Measurements from ENCODE around the gene CTBP1.

Gene CTBP1

DNA sequence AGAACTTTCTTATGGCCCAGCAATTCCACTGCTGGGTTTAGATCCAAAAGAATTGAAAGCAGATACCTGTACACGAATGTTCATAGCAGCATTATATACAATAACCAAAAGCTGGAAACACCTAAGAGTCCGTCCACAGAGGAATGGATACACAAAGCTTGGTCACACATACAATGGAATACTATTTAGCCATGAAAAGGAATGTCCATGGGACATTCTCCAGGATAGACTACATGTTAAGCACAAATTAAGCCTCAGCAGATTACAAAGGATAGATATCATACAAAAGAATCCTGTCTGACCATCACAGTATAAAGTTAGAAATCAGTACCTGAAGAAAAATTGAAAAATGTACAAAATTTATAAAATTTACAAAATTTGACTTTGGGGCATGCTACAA, 28.1 kb upstream of the CTBP1 start:
- no peak overlapping the region for H2BK15ac ChIP-seq (ENCODE audit: low read length)
- no peak overlapping the region for H3K23ac ChIP-seq (ENCODE audit: low read depth, low read length, poor library complexity)
- no peak overlapping the region for H3K27ac ChIP-seq (replicated peaks; ENCODE audit: low read length)
- peaks cover 0 to 2% of the 10 kb centered on the region in 2 donors for H3K36me3 ChIP-seq (replicated peaks in 1 of 2; ENCODE audit: control insufficient read depth in 2 of 2, insufficient read depth in 2 of 2, low read length in 2 of 2)
- no peak overlapping the region for H2BK5ac ChIP-seq (ENCODE audit: low read length)
- no peak overlapping the region for H3K18ac ChIP-seq (ENCODE audit: low read length)
- H2AFZ ChIP-seq (ENCODE audit: low read length), result no peak overlapping the region
- H3K4me3 ChIP-seq (ENCODE audit: low read length in 2 of 2), result no peak overlapping the region
- no CpG with 5 or more reads among the region's 2 CpGs for WGBS, 2 donors (ENCODE audit: extremely low coverage in 2 of 2, insufficient read length in 2 of 2, insufficient replicate concordance in 1 of 2)
- no peak overlapping the region for H2AK5ac ChIP-seq (ENCODE audit: low read depth, low read length)
- H4K8ac ChIP-seq (ENCODE audit: low read depth, low read length), result no peak overlapping the region
- H3K4me1 ChIP-seq (ENCODE audit: control insufficient read depth in 2 of 2, insufficient read depth in 1 of 2, low read depth in 1 of 2, low read length in 2 of 2), result no peaks in the 10 kb centered on the region
- H2BK120ac ChIP-seq (ENCODE audit: low read depth, low read length), result no peak overlapping the region
- no peak overlapping the region for H3K4ac ChIP-seq (ENCODE audit: low read length)
- H3K4me2 ChIP-seq (ENCODE audit: insufficient read depth, low read length, poor library complexity, severe bottlenecking), result no peak overlapping the region
- no peaks in the 10 kb centered on the region for H3K79me1 ChIP-seq (ENCODE audit: low read depth, low read length)
- no peak overlapping the region for H2BK12ac ChIP-seq (ENCODE audit: low read length)
- no peak overlapping the region for H3K14ac ChIP-seq (ENCODE audit: low read length)
- no peak for DNase-seq (ENCODE audit: low spot score)
- no peak overlapping the region for H4K91ac ChIP-seq (ENCODE audit: low read depth, low read length, poor library complexity)
- H3K27me3 ChIP-seq (ENCODE audit: control insufficient read depth in 3 of 3, insufficient read depth in 3 of 3, low read depth in 1 of 3, low read length in 3 of 3), result no peaks in the 10 kb centered on the region
- H3K9ac ChIP-seq (ENCODE audit: low read depth, low read length, poor library complexity), result no peak overlapping the region
- H3K9me3 ChIP-seq (replicated peaks in 1 of 2; ENCODE audit: control insufficient read depth in 2 of 2, insufficient read depth in 1 of 2, low read depth in 1 of 2, low read length in 2 of 2), result peaks cover 0 to 6% of the 10 kb centered on the region in 2 donors

DNA sequence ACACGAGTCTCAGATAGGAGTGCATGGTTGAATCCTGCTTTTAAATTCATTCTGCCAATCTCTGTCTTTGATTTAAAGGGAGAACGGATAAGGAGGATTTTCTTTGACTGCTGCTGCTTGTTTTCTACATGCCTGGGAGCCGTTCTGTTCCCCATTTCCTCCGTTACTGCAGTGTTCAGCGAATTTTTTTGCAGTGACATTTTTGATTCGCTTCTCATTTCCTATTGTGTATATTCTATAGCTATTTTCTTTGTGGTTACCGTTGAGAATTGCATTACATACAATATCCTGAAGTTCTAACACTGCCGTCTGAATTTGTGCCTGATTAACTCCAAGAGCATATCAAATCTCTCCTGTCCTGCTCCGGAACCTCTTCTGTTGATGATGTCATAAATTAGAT, 25.9 kb upstream of the CTBP1 start:
- Histone ChIP-seq H3K4ac (ENCODE audit: low read length) (no peak overlapping the region), H3K18ac (ENCODE audit: low read length) (no peak overlapping the region), H2AFZ (ENCODE audit: low read length) (no peak overlapping the region), H3K9me3 (replicated peaks in 1 of 2; ENCODE audit: control insufficient read depth in 2 of 2, insufficient read depth in 1 of 2, low read depth in 1 of 2, low read length in 2 of 2) (peaks cover 0 to 6% of the 10 kb centered on the region in 2 donors), H3K23ac (ENCODE audit: low read depth, low read length, poor library complexity) (no peak overlapping the region), H3K9ac (ENCODE audit: low read depth, low read length, poor library complexity) (no peak overlapping the region), H4K8ac (ENCODE audit: low read depth, low read length) (no peak overlapping the region), H3K14ac (ENCODE audit: low read length) (no peak overlapping the region), H3K4me1 (ENCODE audit: control insufficient read depth in 2 of 2, insufficient read depth in 1 of 2, low read depth in 1 of 2, low read length in 2 of 2) (no peaks in the 10 kb centered on the region), H3K27ac (replicated peaks; ENCODE audit: low read length) (no peak overlapping the region), H3K36me3 (replicated peaks in 1 of 2; ENCODE audit: control insufficient read depth in 2 of 2, insufficient read depth in 2 of 2, low read length in 2 of 2) (peaks cover 0 to 2% of the 10 kb centered on the region in 2 donors), H2AK5ac (ENCODE audit: low read depth, low read length) (no peak overlapping the region), H3K27me3 (ENCODE audit: control insufficient read depth in 3 of 3, insufficient read depth in 3 of 3, low read depth in 1 of 3, low read length in 3 of 3) (no peaks in the 10 kb centered on the region), H2BK120ac (ENCODE audit: low read depth, low read length) (no peak overlapping the region), H3K4me2 (ENCODE audit: insufficient read depth, low read length, poor library complexity, severe bottlenecking) (no peak overlapping the region), H2BK12ac (ENCODE audit: low read length) (no peak overlapping the region), H3K79me1 (ENCODE audit: low read depth, low read length) (no peaks in the 10 kb centered on the region), H2BK5ac (ENCODE audit: low read length) (no peak overlapping the region), H2BK15ac (ENCODE audit: low read length) (no peak overlapping the region), H3K4me3 (ENCODE audit: low read length in 2 of 2) (no peak overlapping the region), H4K91ac (ENCODE audit: low read depth, low read length, poor library complexity) (no peak overlapping the region)
- WGBS, 2 donors (ENCODE audit: extremely low coverage in 2 of 2, insufficient read length in 2 of 2, insufficient replicate concordance in 1 of 2), result no CpG with 5 or more reads among the region's 9 CpGs
- no peak for DNase-seq (ENCODE audit: low spot score)

DNA sequence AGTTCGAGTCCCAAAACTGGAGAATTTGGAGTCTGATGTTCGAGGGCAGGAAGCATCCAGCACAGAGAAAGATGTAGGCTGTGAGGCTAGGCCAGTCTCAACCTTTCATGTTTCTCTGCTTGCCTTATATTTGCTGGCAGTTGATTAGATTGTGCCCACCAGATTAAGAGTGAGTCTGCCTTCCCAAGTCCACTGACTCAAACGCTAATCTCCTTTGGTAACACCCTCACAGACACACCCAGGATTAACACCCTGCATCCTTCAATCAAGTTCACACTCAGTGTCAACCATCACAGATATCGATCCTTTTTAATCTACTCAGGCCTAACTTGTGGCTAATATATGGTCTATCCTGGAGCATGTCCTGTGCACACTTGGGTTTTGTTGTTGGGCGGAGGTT, 22.8 kb upstream of the CTBP1 start:
- no peaks in the 10 kb centered on the region for H3K36me3 ChIP-seq (replicated peaks in 1 of 2; ENCODE audit: control insufficient read depth in 2 of 2, insufficient read depth in 2 of 2, low read length in 2 of 2)
- no peak overlapping the region for H4K91ac ChIP-seq (ENCODE audit: low read depth, low read length, poor library complexity)
- H2BK5ac ChIP-seq (ENCODE audit: low read length), result no peak overlapping the region
- no peak overlapping the region for H3K18ac ChIP-seq (ENCODE audit: low read length)
- H3K9ac ChIP-seq (ENCODE audit: low read depth, low read length, poor library complexity), result no peak overlapping the region
- H2BK120ac ChIP-seq (ENCODE audit: low read depth, low read length), result no peak overlapping the region
- H3K4me1 ChIP-seq (ENCODE audit: control insufficient read depth in 2 of 2, insufficient read depth in 1 of 2, low read depth in 1 of 2, low read length in 2 of 2), result no peaks in the 10 kb centered on the region
- no peak overlapping the region for H3K27ac ChIP-seq (replicated peaks; ENCODE audit: low read length)
- no peak overlapping the region for H3K14ac ChIP-seq (ENCODE audit: low read length)
- no CpG with 5 or more reads among the region's 5 CpGs for WGBS, 2 donors (ENCODE audit: extremely low coverage in 2 of 2, insufficient read length in 2 of 2, insufficient replicate concordance in 1 of 2)
- no peaks in the 10 kb centered on the region for H3K27me3 ChIP-seq (ENCODE audit: control insufficient read depth in 3 of 3, insufficient read depth in 3 of 3, low read depth in 1 of 3, low read length in 3 of 3)
- no peak overlapping the region for H2AK5ac ChIP-seq (ENCODE audit: low read depth, low read length)
- no peak overlapping the region for H2AFZ ChIP-seq (ENCODE audit: low read length)
- no peak overlapping the region for H2BK15ac ChIP-seq (ENCODE audit: low read length)
- no peak overlapping the region for H3K4ac ChIP-seq (ENCODE audit: low read length)
- H3K9me3 ChIP-seq (replicated peaks in 1 of 2; ENCODE audit: control insufficient read depth in 2 of 2, insufficient read depth in 1 of 2, low read depth in 1 of 2, low read length in 2 of 2), result peaks cover 0 to 1% of the 10 kb centered on the region in 2 donors
- no peak overlapping the region for H4K8ac ChIP-seq (ENCODE audit: low read depth, low read length)
- no peaks in the 10 kb centered on the region for H3K79me1 ChIP-seq (ENCODE audit: low read depth, low read length)
- no peak overlapping the region for H3K4me3 ChIP-seq (ENCODE audit: low read length in 2 of 2)
- DNase-seq (ENCODE audit: low spot score), result no peak
- no peak overlapping the region for H2BK12ac ChIP-seq (ENCODE audit: low read length)
- H3K23ac ChIP-seq (ENCODE audit: low read depth, low read length, poor library complexity), result no peak overlapping the region
- H3K4me2 ChIP-seq (ENCODE audit: insufficient read depth, low read length, poor library complexity, severe bottlenecking), result no peak overlapping the region

DNA sequence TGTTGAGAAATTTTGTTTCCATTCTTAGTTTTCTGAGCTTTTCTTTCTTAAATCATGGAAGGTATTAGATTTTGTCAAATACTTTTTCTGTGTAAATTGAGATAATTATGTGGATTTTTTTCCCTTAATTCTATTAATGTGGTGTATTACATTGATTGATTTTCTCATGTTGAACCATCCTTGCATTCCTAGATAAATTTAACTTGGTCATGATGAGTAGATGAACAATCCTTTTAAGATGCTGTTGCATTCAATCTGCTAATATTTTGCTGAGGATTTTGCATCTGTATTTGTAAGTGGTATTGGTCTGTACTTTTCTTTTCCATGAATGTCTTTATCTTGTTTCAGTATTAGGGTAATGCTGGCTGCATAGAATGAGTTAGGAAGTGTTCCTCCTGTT, 20.3 kb upstream of the CTBP1 start:
- Histone ChIP-seq H2BK12ac (ENCODE audit: low read length) (no peak overlapping the region), H3K79me1 (ENCODE audit: low read depth, low read length) (no peaks in the 10 kb centered on the region), H3K4me1 (ENCODE audit: control insufficient read depth in 2 of 2, insufficient read depth in 1 of 2, low read depth in 1 of 2, low read length in 2 of 2) (no peaks in the 10 kb centered on the region), H3K4me2 (ENCODE audit: insufficient read depth, low read length, poor library complexity, severe bottlenecking) (no peak overlapping the region), H3K18ac (ENCODE audit: low read length) (no peak overlapping the region), H4K8ac (ENCODE audit: low read depth, low read length) (no peak overlapping the region), H2BK120ac (ENCODE audit: low read depth, low read length) (no peak overlapping the region), H3K36me3 (replicated peaks in 1 of 2; ENCODE audit: control insufficient read depth in 2 of 2, insufficient read depth in 2 of 2, low read length in 2 of 2) (no peaks in the 10 kb centered on the region), H3K14ac (ENCODE audit: low read length) (no peak overlapping the region), H3K9me3 (replicated peaks in 1 of 2; ENCODE audit: control insufficient read depth in 2 of 2, insufficient read depth in 1 of 2, low read depth in 1 of 2, low read length in 2 of 2) (peaks cover 3 to 6% of the 10 kb centered on the region in 2 donors), H2BK15ac (ENCODE audit: low read length) (no peak overlapping the region), H3K27me3 (ENCODE audit: control insufficient read depth in 3 of 3, insufficient read depth in 3 of 3, low read depth in 1 of 3, low read length in 3 of 3) (no peaks in the 10 kb centered on the region), H3K27ac (replicated peaks; ENCODE audit: low read length) (no peak overlapping the region), H2BK5ac (ENCODE audit: low read length) (no peak overlapping the region), H2AK5ac (ENCODE audit: low read depth, low read length) (no peak overlapping the region), H4K91ac (ENCODE audit: low read depth, low read length, poor library complexity) (no peak overlapping the region), H3K4ac (ENCODE audit: low read length) (no peak overlapping the region), H3K23ac (ENCODE audit: low read depth, low read length, poor library complexity) (no peak overlapping the region), H3K4me3 (ENCODE audit: low read length in 2 of 2) (no peak overlapping the region), H2AFZ (ENCODE audit: low read length) (no peak overlapping the region), H3K9ac (ENCODE audit: low read depth, low read length, poor library complexity) (no peak overlapping the region)
- no peak for DNase-seq (ENCODE audit: low spot score)

All from neuronal stem cell (in vitro differentiated cells).